ENCODE data around the gene CREB3L2.

CREB3L2 gene

GRCh38 chr7:137869260-137869659, 132.6 kb downstream of the CREB3L2 start:
- TF ChIP-seq CTCF (IDR thresholded peaks at IDR 0.05): no peak
- no peak overlapping the region for H3K27ac ChIP-seq
- DNase-seq (ENCODE audit: low spot score): no peak
- no peak overlapping the region for H3K4me3 ChIP-seq

DNA sequence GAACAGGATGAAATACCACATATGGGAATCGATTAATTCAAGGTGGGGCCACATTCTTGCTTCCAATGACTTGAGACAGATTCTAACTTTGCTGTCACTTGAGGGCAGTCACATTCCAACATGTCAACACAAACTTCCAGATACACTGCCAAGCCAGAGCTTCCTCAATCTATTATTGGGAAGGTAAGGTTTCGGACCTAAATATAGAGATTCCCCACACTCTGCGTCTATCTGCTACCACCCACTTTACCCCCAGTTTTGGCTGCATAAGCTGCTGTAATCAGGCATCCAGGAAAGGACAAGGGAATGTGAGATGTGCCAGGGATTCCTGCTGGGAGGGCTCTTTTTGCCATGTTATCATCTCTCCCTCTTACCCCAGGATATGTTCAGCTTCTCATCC, 134.6 kb downstream of the CREB3L2 start:
- no peak overlapping the region for H3K27ac ChIP-seq
- no peak overlapping the region for H3K4me3 ChIP-seq
- no peak for DNase-seq (ENCODE audit: low spot score)
- no peak for TF ChIP-seq CTCF (IDR thresholded peaks at IDR 0.05)

- no peak overlapping the region for H3K27ac ChIP-seq
- TF ChIP-seq CTCF (IDR thresholded peaks at IDR 0.05): no peak
- H3K4me3 ChIP-seq: no peak overlapping the region
- DNase-seq (ENCODE audit: low spot score): no peak
Observed at GRCh38 chr7:137865764-137866163, 136.1 kb downstream of the CREB3L2 start.

DNA sequence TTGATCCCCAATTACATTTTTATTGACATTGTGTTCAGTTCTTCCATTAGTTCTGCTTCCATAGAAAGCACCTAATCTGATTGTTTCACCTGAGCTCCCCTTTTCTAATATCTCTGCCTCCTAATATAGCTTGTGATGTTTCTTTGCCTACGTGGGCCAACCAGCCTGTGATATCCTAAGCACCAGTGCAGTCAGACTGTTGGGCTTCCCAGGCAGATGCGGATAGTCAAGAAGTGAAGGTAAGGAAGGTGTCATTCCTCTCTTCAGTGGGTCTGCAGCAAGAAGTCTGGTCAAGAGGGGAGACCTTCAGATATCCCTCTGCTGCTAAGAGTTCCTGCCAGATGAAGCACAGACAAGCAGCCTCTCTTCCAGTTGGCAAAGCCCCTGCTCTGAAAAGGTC, 138.9 kb downstream of the CREB3L2 start:
- no peak overlapping the region for H3K4me3 ChIP-seq
- TF ChIP-seq CTCF (IDR thresholded peaks at IDR 0.05): no peak
- DNase-seq (ENCODE audit: low spot score): no peak
- H3K27ac ChIP-seq: no peak overlapping the region

- Histone ChIP-seq H3K4me3 (no peak overlapping the region), H3K27ac (no peak overlapping the region)
- TF ChIP-seq CTCF (IDR thresholded peaks at IDR 0.05): no peak
- DNase-seq (ENCODE audit: low spot score): no peak
Observed at GRCh38 chr7:137862358-137862757, 139.5 kb downstream of the CREB3L2 start.

- no peak for TF ChIP-seq CTCF (IDR thresholded peaks at IDR 0.05)
- DNase-seq (ENCODE audit: low spot score): no peak
- H3K4me3 ChIP-seq: no peak overlapping the region
- H3K27ac ChIP-seq: no peak overlapping the region
Observed at GRCh38 chr7:137860542-137860941, 141.3 kb downstream of the CREB3L2 start.

DNA sequence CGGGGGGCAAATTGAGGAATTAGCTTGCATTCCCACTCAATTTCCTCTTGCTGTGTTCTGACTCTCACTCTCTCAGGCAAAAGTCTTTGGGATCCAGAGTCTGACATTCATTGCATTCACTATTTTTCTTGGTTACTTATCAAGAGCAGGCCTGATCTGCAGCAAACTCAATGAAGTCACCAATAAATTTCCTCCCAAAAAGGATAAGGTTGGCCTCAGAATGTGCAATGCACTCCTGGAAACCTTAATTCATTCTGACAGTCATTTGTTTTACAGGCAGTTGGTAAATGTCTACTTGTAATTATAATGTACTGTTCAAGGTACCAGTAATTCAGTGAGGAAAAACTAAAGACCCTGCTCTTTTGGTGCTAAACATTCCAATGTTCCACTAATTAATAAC, 148.8 kb downstream of the CREB3L2 start:
- no peak for DNase-seq (ENCODE audit: low spot score)

More for the DNA sequence above, 148.8 kb downstream of the CREB3L2 start:
- TF ChIP-seq CTCF (IDR thresholded peaks at IDR 0.05): no peak
- no peak overlapping the region for H3K27ac ChIP-seq
- no peak overlapping the region for H3K4me3 ChIP-seq
